Measurements from ENCODE around the gene ERCC8.

DNA sequence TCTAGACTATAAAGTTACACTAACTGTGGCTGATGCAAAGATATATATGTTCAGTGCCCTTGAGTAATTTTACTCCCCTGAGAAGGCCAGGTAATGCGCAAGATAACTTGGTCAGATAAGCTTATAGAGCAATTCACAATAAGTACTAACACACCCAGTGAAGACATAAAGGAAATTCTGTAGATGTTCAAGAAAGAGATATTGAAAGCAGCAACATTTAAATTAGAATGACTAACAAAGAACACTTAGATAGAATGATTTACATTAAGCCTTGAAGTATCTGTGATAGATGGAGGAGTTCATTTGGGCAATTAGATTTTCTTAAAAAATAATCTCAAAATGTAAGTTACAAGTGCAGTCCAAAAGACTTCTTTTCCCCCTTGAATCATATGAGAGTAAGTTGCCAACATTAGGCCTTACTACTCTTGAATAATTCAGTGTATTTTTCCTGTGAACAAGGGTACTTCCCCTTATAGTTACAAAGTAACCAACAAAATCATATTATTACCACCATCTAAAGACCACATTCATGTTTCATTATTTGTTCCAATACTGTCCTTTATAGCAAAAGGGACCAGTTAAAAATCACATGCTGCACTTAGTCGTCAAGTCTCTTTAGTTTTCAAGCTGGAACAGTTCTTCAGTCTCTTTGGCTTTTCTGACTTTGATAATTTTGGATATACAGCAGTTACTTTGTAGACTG lies 56.4 kb downstream of the ERCC8 start:
- TF ChIP-seq POLR2AphosphoS5 (IDR thresholded peaks at IDR 0.05) (no peak), POLR2A (IDR thresholded peaks at IDR 0.05; ENCODE audit: low read depth) (no peak), EP300 (IDR thresholded peaks at IDR 0.05) (no peak)
- TF ChIP-seq, protein P1, sequence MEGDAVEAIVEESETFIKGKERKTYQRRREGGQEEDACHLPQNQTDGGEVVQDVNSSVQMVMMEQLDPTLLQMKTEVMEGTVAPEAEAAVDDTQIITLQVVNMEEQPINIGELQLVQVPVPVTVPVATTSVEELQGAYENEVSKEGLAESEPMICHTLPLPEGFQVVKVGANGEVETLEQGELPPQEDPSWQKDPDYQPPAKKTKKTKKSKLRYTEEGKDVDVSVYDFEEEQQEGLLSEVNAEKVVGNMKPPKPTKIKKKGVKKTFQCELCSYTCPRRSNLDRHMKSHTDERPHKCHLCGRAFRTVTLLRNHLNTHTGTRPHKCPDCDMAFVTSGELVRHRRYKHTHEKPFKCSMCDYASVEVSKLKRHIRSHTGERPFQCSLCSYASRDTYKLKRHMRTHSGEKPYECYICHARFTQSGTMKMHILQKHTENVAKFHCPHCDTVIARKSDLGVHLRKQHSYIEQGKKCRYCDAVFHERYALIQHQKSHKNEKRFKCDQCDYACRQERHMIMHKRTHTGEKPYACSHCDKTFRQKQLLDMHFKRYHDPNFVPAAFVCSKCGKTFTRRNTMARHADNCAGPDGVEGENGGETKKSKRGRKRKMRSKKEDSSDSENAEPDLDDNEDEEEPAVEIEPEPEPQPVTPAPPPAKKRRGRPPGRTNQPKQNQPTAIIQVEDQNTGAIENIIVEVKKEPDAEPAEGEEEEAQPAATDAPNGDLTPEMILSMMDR (IDR thresholded peaks at IDR 0.05), result no peak

All from esophagus muscularis mucosa (tissue), 4 donors.